GM21423 (cell line): ENCODE measurements around the gene TTC36.
"Not testable (repeated sequence)": the region's sequence is repeated elsewhere in the genome, so short reads cannot be mapped to it uniquely, and the experiment has no call there.

ENCODE experiments used
- ATAC-seq: cut with Tn5 transposase; IDR thresholded peaks from one replicate; pipeline ENCODE4 v1.9.1; 2021; ENCODE audit warnings: mild to moderate bottlenecking, moderate library complexity; ENCODE audit not compliant: unreplicated experiment

The TTC36 gene

DNA sequence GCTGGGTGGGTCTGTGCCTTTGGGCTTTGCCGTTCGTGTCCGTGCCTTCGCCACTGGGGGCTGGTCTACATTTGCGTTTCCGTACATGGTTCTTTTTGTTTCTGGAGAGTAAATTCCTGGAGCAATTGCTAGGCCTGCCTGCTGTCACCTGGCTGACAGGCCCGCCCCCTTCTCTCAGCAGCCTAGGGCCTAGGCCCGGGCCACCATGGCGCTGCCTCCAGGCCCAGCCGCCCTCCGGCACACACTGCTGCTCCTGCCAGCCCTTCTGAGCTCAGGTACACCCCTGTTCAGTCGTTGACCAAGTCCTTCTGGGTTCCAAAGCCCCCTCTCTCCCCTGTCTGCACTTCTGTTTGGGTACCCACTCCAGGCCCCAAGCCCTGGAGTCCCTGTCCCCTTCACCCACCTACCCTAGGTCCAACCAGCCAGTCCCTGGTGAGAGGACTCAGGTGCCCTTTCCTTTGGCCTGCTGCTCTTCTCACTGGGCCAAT lies 4.4 kb downstream of the TTC36 start:
- no peak for ATAC-seq

DNA sequence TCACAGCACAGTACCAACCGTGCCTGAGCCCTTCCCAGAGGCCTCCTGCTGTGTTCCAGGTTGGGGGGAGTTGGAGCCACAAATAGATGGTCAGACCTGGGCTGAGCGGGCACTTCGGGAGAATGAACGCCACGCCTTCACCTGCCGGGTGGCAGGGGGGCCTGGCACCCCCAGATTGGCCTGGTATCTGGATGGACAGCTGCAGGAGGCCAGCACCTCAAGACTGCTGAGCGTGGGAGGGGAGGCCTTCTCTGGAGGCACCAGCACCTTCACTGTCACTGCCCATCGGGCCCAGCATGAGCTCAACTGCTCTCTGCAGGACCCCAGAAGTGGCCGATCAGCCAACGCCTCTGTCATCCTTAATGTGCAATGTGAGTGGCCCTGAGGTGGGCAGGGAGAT lies 4.8 kb downstream of the TTC36 start:
- ATAC-seq = no peak

DNA sequence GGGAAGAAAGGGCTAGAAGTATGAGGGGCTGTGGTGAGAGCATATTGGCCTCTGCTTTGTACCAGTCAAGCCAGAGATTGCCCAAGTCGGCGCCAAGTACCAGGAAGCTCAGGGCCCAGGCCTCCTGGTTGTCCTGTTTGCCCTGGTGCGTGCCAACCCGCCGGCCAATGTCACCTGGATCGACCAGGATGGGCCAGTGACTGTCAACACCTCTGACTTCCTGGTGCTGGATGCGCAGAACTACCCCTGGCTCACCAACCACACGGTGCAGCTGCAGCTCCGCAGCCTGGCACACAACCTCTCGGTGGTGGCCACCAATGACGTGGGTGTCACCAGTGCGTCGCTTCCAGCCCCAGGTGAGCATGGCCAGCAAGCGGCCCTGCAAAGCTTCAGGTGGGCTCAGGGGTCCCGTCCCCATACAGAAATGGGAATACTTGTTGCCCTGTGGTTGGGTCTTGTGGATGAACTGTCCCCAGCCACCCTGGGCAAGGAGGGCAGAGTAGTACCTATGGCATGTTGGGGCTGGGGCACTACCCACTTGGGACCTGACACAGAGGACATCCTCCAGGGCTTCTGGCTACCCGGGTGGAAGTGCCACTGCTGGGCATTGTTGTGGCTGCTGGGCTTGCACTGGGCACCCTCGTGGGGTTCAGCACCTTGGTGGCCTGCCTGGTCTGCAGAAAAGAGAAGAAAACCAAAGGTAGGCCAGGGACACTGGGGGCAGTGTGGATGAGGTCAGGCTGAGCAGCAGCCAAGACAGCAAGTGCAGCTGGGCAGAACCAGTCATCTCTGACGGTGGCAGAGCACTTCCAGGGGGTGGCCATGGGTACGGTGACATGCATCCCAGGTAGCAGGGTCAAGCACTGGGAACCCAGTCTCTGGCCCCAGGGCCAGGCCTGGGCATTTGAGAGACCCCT lies 5.8 kb downstream of the TTC36 start:
- no peak for ATAC-seq

GRCh38 chr11:118533769-118534729 lies 6.8 kb downstream of the TTC36 start:
- ATAC-seq = no peak

- ATAC-seq = no peak
Measured at GRCh38 chr11:118535261-118535660, 8.0 kb downstream of the TTC36 start.

DNA sequence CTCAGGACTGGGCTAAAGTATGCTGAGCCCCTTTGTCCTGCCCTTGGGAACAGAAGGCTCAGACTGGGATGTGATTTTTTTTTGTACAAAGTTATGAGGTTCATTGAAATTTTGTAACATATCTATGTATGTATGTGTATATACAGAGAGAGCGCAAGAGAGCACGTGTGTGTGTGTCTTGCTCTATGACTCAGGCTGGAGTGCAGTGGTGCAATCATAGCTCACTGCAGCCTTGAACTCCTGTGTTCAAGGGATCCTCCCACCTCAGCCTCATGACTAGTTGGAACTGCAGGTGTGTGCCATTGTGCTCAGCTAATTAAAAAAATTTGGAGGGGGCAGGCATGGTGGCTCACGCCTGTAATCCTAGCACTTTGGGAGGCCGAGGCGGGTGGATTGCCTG lies 9.5 kb downstream of the TTC36 start:
- ATAC-seq = no peak

- no peak for ATAC-seq
Measured at GRCh38 chr11:118537409-118537980, 10.2 kb downstream of the TTC36 start.

GRCh38 chr11:118544010-118544646 lies 16.9 kb downstream of the TTC36 start:
- no peak for ATAC-seq

- ATAC-seq = no peak
Measured at GRCh38 chr11:118544647-118545010, 17.4 kb downstream of the TTC36 start.

- no peak for ATAC-seq
Measured at GRCh38 chr11:118545533-118545932, 18.3 kb downstream of the TTC36 start.

- ATAC-seq = no peak
Measured at GRCh38 chr11:118547132-118547531, 19.9 kb downstream of the TTC36 start.

DNA sequence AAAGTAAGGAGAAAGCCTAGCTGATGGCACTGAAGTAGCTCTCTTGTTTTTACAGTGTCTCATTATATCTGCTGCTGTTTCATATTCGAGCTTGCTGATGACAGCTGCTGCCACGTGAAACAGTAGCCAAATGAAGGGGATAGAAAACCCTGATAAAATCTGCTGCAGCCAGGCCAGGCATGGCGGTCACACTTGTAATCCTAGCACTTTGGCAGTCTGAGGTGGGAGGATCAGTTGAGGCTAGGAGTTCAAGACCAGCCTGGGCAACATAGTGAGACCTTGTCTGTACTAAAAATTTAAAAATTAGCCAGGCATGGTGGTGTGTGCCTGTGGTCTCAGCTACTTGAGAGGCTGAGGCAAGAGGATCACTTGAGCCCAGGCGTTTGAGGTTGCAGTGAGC lies 25.1 kb downstream of the TTC36 start:
- ATAC-seq = no peak

- no peak for ATAC-seq
Measured at GRCh38 chr11:118560806-118561205, 33.5 kb downstream of the TTC36 start.

GRCh38 chr11:118565051-118565450 lies 37.8 kb downstream of the TTC36 start:
- no peak for ATAC-seq

GRCh38 chr11:118569670-118570069 lies 42.4 kb downstream of the TTC36 start:
- no peak for ATAC-seq

DNA sequence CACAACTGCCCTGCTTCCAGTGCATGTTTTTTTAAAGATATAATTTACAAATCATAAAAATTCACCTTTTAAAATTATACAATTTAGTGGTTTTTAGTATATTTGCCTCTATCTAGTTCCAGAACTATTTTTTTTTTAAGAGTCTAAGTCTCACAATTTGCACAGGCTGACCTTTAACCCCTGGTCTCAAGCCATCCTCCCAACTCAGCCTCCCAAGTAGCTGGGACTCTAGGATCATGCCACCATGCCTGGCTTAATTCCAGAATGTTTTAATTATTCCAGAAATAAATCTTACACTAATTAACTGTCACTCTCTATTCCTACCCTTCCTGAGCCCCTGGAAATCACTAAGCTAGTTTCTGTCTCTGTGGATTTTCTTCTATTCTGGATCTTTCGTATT lies 43.5 kb downstream of the TTC36 start:
- ATAC-seq = no peak

DNA sequence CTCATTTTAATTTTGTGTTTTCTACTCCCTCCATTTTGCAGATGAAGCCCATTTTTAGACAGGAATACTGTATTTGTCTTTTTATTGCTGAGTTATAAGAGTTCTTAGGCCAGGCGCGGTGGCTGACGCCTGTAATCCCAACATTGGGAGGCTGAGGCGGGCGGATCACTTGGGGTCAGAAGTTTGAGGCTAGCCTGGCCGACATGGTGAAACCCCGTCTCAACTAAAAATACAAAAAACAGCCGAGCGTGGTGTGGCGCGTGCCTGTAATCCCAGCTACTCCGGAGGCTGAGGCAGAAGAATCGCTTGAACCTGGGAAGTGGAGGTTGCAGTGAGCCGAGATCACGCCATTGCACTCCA lies 44.4 kb downstream of the TTC36 start:
- ATAC-seq = not testable (repeated sequence)

DNA sequence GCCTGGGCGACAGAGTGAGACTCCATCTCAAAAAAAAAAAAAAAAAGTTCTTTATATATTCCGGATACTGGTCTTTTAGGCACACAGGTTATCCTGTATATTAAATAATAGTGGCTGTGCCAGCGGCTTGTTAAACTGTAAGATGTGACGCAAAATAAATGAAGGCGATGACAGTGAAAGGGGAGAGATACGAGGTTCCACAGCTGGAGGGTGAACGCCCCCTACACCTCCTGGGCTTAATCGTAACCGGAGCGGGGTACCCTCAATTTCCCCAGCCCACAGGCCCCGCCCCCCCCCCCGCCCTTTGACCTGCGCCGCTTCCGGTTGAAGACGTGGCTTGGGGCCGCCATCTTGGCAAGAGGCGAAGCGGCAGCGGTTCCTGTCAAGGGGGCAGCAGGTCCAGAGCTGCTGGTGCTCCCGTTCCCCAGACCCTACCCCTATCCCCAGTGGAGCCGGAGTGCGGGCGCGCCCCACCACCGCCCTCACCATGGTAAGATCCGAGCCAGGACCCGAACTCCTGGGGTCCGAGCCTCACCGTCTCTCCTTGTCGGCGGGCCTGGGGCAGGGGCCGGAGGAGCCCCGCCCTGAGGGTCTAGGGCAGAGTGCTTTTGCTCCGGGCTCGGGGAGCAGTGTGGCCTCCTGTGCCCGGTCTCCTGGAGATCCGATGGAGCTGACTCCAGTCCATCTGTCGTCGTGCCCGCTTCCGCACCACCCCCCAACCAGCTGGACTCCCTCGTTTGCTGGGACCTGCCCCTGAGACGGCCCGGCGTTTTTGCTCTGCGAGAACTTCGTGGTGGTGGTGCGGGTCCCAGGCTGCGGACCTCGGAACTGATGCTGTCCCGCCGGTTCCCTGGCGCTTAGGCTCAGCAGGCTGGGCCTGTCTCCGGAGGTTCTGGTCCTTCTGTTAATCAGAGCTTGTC lies 45.0 kb downstream of the TTC36 start, which contains the start of gene ARCN1:
Gene ARCN1, plus strand, starts transcription at position 349 of the 920 bp plus-strand sequence. Its CDS starts 139 bp downstream, at position 488.
- peak; percentile 77 for ATAC-seq

DNA sequence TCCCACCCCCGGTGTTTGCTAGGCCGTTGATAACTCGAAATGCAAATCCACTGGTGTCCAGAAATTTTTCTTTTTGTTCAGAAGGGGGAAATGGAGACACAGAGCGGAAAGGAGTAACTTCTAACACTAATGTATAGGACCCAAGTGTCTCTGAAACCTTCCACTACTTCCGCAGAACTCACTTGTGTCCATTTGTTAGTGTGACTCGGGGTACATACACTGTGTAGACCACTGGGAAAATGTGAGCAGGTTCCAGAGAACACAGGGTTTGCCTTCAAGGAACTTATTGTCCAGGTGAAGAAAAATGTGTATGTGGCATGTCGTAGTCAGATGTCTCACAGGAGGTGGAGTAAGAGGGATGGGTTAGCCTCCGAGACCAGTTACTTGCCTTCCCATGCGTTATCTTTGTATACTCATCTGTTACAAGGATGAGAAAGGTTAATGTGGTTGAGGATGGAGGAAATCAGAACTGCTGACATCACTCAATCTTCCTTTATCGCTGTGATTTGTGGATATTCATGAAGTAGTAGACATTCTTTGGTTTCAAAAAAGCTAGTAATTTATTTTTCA lies 45.8 kb downstream of the TTC36 start:
- ATAC-seq = peak; percentile 28
